K562 (cell line): ENCODE data around the gene SEL1L. TPM values are rescaled to one million over a fixed set of nuclear protein-coding genes. Genes with fewer than 3 reads are reported as not detected.

Experiments used
- ATAC-seq: fragments of 200-7000 bp; cut with Tn5 transposase; 3 replicates; pipeline ENCODE4 v1.9.1; 2020; ENCODE audit warnings: moderate library complexity
- BruUV-seq: library from RNA; stranded (reverse); fragments of 400-500 nt; replicated peaks from 2 replicates; lab custom pipeline; 2021; lab: Mats Ljungman, UMichigan
- CTCF ChIA-PET: fragments of 300-600 bp; formaldehyde crosslinking; extraction: SDS; loops from one replicate; lab custom pipeline; 2021; ENCODE audit warnings: low intra/inter-chr PET ratio; lab: Yijun Ruan, JAX
- POLR2A ChIA-PET: fragments of 300-600, 350-650 bp; sonication (Branson Sonifier 250); formaldehyde crosslinking; extraction: SDS; loops from one replicate; lab custom pipeline; 2021; ENCODE audit warnings: antibody characterized with exemption, inconsistent platforms; lab: Yijun Ruan, JAX
- DNase-seq, 4 experiments: peaks; one replicate each; pipeline versions ENCODE4 v3.0.0 to v3.0.0-alpha.2; 2011 to 2018; ENCODE audit warnings: low spot score in 3 of 4, mixed read lengths in 3 of 4; ENCODE audit errors: extremely low read depth in 1 of 4
- FAIRE-seq: peaks from 2 replicates; lab custom pipeline; 2011; peaks lifted over from hg19 to GRCh38; lab: Jason Lieb, UNC
- H2AFZ ChIP-seq: 2 replicates; pipeline ENCODE4 v1.6.0; 2011; ENCODE audit warnings: low read depth, low read length, control low read depth, inconsistent platforms
- H3K27ac ChIP-seq: fragments of 200-600 bp; 3 replicates; pipeline ENCODE4 v1.8.0; 2011; ENCODE audit warnings: low read depth, mild to moderate bottlenecking, control low read depth, inconsistent platforms, low read length, moderate library complexity, mixed read lengths; ENCODE audit errors: extremely low read depth
- H3K27me3 ChIP-seq, 2 experiments: fragments of 300-600 bp in 1 of 2; 2 replicates in 1 of 2; 3 replicates in 1 of 2; pipeline versions ENCODE4 v1.6.0 to v1.8.0; 2011; ENCODE audit warnings: inconsistent platforms in 2 of 2, low read length in 2 of 2, mild to moderate bottlenecking in 1 of 2, mixed read lengths in 1 of 2, moderate library complexity in 1 of 2; ENCODE audit not compliant: control insufficient read depth in 2 of 2, insufficient read depth in 2 of 2
- H3K36me3 ChIP-seq: fragments of 300-600 bp; 3 replicates; pipeline ENCODE4 v1.8.0; 2011; ENCODE audit warnings: mild to moderate bottlenecking, low read length, inconsistent platforms; ENCODE audit not compliant: control insufficient read depth, insufficient read depth
- H3K4me1 ChIP-seq, 2 experiments: fragments of 200-600 bp in 1 of 2; replicated peaks in 1 of 2; 2 replicates in 1 of 2; 3 replicates in 1 of 2; pipeline versions ENCODE4 v1.5.1 to v1.8.0; 2011; ENCODE audit warnings: inconsistent platforms in 2 of 2, low read length in 2 of 2, mild to moderate bottlenecking in 1 of 2, mixed read lengths in 1 of 2, moderate library complexity in 1 of 2; ENCODE audit not compliant: control insufficient read depth in 2 of 2, insufficient read depth in 2 of 2
- H3K4me2 ChIP-seq: 2 replicates; pipeline ENCODE4 v1.6.1; 2011; ENCODE audit warnings: low read length, control low read depth, inconsistent platforms, mixed read lengths; ENCODE audit not compliant: insufficient read depth
- H3K4me3 ChIP-seq: fragments of 200-600 bp; sonication (generic), shearing (Covaris generic); 2 replicates; pipeline ENCODE4 v1.5.1; 2016; ENCODE audit warnings: control low read depth, inconsistent platforms
- H3K79me2 ChIP-seq: fragments of 200-600 bp; 3 replicates; pipeline ENCODE4 v1.8.0; 2011; ENCODE audit warnings: low read length, inconsistent platforms; ENCODE audit not compliant: control insufficient read depth, insufficient read depth
- H3K9ac ChIP-seq, 2 experiments: 2 replicates each; pipeline versions ENCODE4 v1.6.0 to v1.6.1; 2011; ENCODE audit warnings: low read depth in 2 of 2, low read length in 2 of 2, control low read depth in 1 of 2, inconsistent platforms in 1 of 2, mild to moderate bottlenecking in 1 of 2, mixed read lengths in 1 of 2; ENCODE audit not compliant: insufficient read depth in 1 of 2
- H3K9me1 ChIP-seq: one replicate; pipeline ENCODE4 v1.6.0; 2011; ENCODE audit warnings: inconsistent platforms, mild to moderate bottlenecking, low read length, moderate library complexity; ENCODE audit not compliant: control insufficient read depth, insufficient read depth
- H3K9me3 ChIP-seq: replicated peaks from 2 replicates; pipeline ENCODE4 v1.5.1; 2011; ENCODE audit warnings: low read depth, low read length, inconsistent platforms; ENCODE audit not compliant: control insufficient read depth, insufficient read depth
- H4K20me1 ChIP-seq: replicated peaks from 2 replicates; pipeline ENCODE4 v1.6.1; 2011; ENCODE audit warnings: low read length, inconsistent platforms, mixed read lengths; ENCODE audit not compliant: control insufficient read depth, insufficient read depth
- CBX5 ChIP-seq: IDR thresholded peaks from 2 replicates; pipeline ENCODE4 v1.6.1; 2014; ENCODE audit warnings: low read depth, borderline replicate concordance
- FOXJ2 ChIP-seq: fragments of 200-800 bp; sonication (Bioruptor generic); IDR thresholded peaks from 2 replicates; pipeline ENCODE4 v1.6.1; 2016; ENCODE audit warnings: missing genetic modification characterization, missing compliant biosample characterization
- NR1H2 ChIP-seq: sonication (generic); formaldehyde crosslinking; IDR thresholded peaks from 2 replicates; pipeline ENCODE4 v1.4.0; 2020; ENCODE audit warnings: mild to moderate bottlenecking, missing genetic modification reagents
- SIN3A ChIP-seq, 2 experiments: fragments of 150-350 bp in 1 of 2; IDR thresholded peaks; 2 replicates each; pipeline ENCODE4 v1.6.1; 2011 to 2016; ENCODE audit warnings: borderline replicate concordance in 2 of 2, low read depth in 2 of 2, low read length in 2 of 2, mild to moderate bottlenecking in 2 of 2, moderate library complexity in 2 of 2; ENCODE audit not compliant: control insufficient read depth in 1 of 2
- SIX5 ChIP-seq, 2 experiments: IDR thresholded peaks; 2 replicates each; pipeline ENCODE4 v1.6.1; 2011; ENCODE audit warnings: low read length in 2 of 2, borderline replicate concordance in 1 of 2, low read depth in 1 of 2, mild to moderate bottlenecking in 1 of 2, moderate library complexity in 1 of 2; ENCODE audit not compliant: insufficient read depth in 1 of 2
- TAL1 ChIP-seq: fragments of 450-650 bp; IDR thresholded peaks from 2 replicates; pipeline ENCODE4 v1.6.1; 2016; ENCODE audit warnings: mild to moderate bottlenecking
- ZNF165 ChIP-seq: fragments of 250-450 bp; sonication (Bioruptor Pico); IDR thresholded peaks from 2 replicates; pipeline ENCODE4 v1.4.0; 2020; ENCODE audit warnings: borderline replicate concordance
- ZNF347 ChIP-seq: fragments of 450-650 bp; formaldehyde crosslinking; IDR thresholded peaks from 2 replicates; pipeline ENCODE4 v1.4.0; 2020; ENCODE audit warnings: low read depth, mild to moderate bottlenecking, moderate library complexity
- ZNF507 ChIP-seq: conservative IDR thresholded peaks from 2 replicates; pipeline ENCODE4 v1.6.1; 2017; ENCODE audit warnings: missing genetic modification characterization, missing compliant biosample characterization
- ZNF764 ChIP-seq: fragments of 250-450 bp; sonication (Bioruptor Pico); IDR thresholded peaks from 2 replicates; pipeline ENCODE4 v1.4.0; 2020; ENCODE audit warnings: low read depth, mild to moderate bottlenecking, moderate library complexity
- WGBS: fragments of 100-300 bp; shearing (Covaris generic); methylation state at CpG from one replicate; pipeline ENCODE4 v1.1.6; 2016; ENCODE audit warnings: low coverage, mixed read lengths; ENCODE audit not compliant: insufficient coverage; ENCODE audit errors: missing lambda C conversion rate; 5-methylcytosine and 5-hydroxymethylcytosine counted together
- in situ Hi-C: fragments of 300-500 bp; cut with MboI; formaldehyde crosslinking; loops from 4 replicates; pipeline ENCODE4 v1.15.0; 2018; ENCODE audit warnings: inconsistent platforms, mixed read lengths
- intact Hi-C: fragments of 100-400 bp; cut with micrococcal nuclease; formaldehyde crosslinking; loops from 2 replicates; pipeline ENCODE4 v1.14.2; 2022
- polyA plus RNA-seq, 8 experiments: library from polyadenylated mRNA; depleted of rRNA in 4 of 8; stranded (reverse) in 5 of 8; unstranded in 3 of 8; fragments of >200 nt; fragmentation: Nextera tagmentation in 2 of 8; fragmentation: Illumina TruSeq in 1 of 8; extraction: Ambion mirVana in 2 of 8; extraction: Trizol in 1 of 8; gene quantifications; 2 replicates each; pipeline versions ENCODE4 v1.2.1 to v1.2.3, GENCODE V29; 2011 to 2014; ENCODE audit warnings: inconsistent platforms in 1 of 8, missing spikeins in 1 of 8
- total RNA-seq, 7 experiments: library from RNA; depleted of rRNA in 6 of 7; stranded (reverse); fragments of >200 nt in 6 of 7; fragmentation: Illumina TruSeq in 2 of 7; extraction: Trizol in 2 of 7; gene quantifications; 2 replicates each; pipeline versions ENCODE4 v1.2.1 to v1.2.3, GENCODE V29; 2011 to 2021; ENCODE audit warnings: low replicate concordance in 1 of 7

The SEL1L gene
- total and polyA plus RNA-seq, 9 of the 15 experiments (the other 6 are each of a cell fraction or from before 2014, with no cell fraction given): 7.7 to 21.1 (median 13.6) TPM

GRCh38 chr14:81480741-81481140, 52.9 kb downstream of the SEL1L start (continued):
- TF ChIP-seq ZNF165 (CRISPR knock-in tag): no peak

- ChIA-PET POLR2A (no interaction called here), CTCF (no interaction called here)
- no peaks in the 10 kb centered on the region for H3K9me1 ChIP-seq
- no peak overlapping the region for H3K4me3 ChIP-seq
- no peaks in the 10 kb centered on the region for H3K27me3 ChIP-seq
- no peaks in the 10 kb centered on the region for H3K79me2 ChIP-seq
- FAIRE-seq: no peak
- no peak overlapping the region for H3K9ac ChIP-seq
- 71% methylated on average over 3 of the region's 3 CpGs for WGBS
- in situ Hi-C loops: no loop called here
- no peak for DNase-seq
- H3K4me2 ChIP-seq: no peak overlapping the region
- intact Hi-C loops: no loop called here
- TF ChIP-seq TAL1 (no peak), ZNF764 (CRISPR knock-in tag) (no peak), NR1H2 (CRISPR knock-in tag) (no peak), SIX5 (IDR thresholded peaks at IDR 0.05; ENCODE audit: borderline replicate concordance in 1 of 2, insufficient read depth in 1 of 2, low read depth in 1 of 2, low read length in 2 of 2) (no peak), CBX5 (no peak), ZNF347 (CRISPR knock-in tag) (no peak), FOXJ2 (tag) (no peak), SIN3A (IDR thresholded peaks at IDR 0.05; ENCODE audit: borderline replicate concordance in 2 of 2, control insufficient read depth in 1 of 2, low read depth in 2 of 2, low read length in 2 of 2) (no peak), ZNF507 (tag) (no peak)
- no peaks in the 10 kb centered on the region for H4K20me1 ChIP-seq
- H2AFZ ChIP-seq: no peak overlapping the region
- no peak for ATAC-seq
- H3K9me3 ChIP-seq: no peaks in the 10 kb centered on the region
- no peak overlapping the region for H3K27ac ChIP-seq
- BruUV-seq: no TSS peak
- no peaks in the 10 kb centered on the region; a peak in 1 of 5 replicates for H3K4me1 ChIP-seq
- peaks cover 52% of the 10 kb centered on the region for H3K36me3 ChIP-seq
Measured at GRCh38 chr14:81478446-81478845, 55.2 kb downstream of the SEL1L start.
